Measurements from ENCODE around the gene CNMD. TPM values are rescaled to one million over a fixed set of nuclear protein-coding genes. Genes with fewer than 3 reads are reported as not detected.
A peak's percentile ranks its signal among the peaks of the same experiment; 100 is the strongest.

The CNMD gene
- total and polyA plus RNA-seq, 2 of the 8 experiments (the other 6 are each of a cell fraction or from before 2014, with no cell fraction given), result 87.4 to 113 TPM

GRCh38 chr13:52787235-52787634 lies 47.6 kb upstream of the CNMD start:
- Histone ChIP-seq H3K79me1 (ENCODE audit: low read depth, low read length) (no peaks in the 10 kb centered on the region), H3K56ac (replicated peaks; ENCODE audit: insufficient read length, low read depth, low read length) (no peak overlapping the region), H4K8ac (ENCODE audit: extremely low read depth, insufficient read depth, low read length) (no peak overlapping the region), H4K5ac (ENCODE audit: insufficient read length, low read depth, low read length) (no peak overlapping the region), H3K9me3 (ENCODE audit: insufficient read depth in 2 of 2, low read depth in 1 of 2, low read length in 1 of 2) (no peaks in the 10 kb centered on the region), H3K9ac (replicated peaks in 1 of 4; ENCODE audit: extremely low read depth in 1 of 4, low read depth in 3 of 4, low read length in 3 of 4) (no peak overlapping the region), H2AFZ (ENCODE audit: low read length) (0 out of 2 replicates have a peak overlapping the region, but pooled peaks have one; percentile 5), H2BK15ac (ENCODE audit: low read length) (no peak overlapping the region), H2BK12ac (ENCODE audit: low read depth, low read length) (no peak overlapping the region; the same call in 1 of the 2 replicates), H2BK20ac (ENCODE audit: low read length) (peak overlapping the region; percentile 69; the same call in 1 of the 2 replicates), H3K18ac (ENCODE audit: extremely low read depth, low read length) (no peak overlapping the region), H3K4me2 (ENCODE audit: insufficient read depth in 1 of 2, low read depth in 2 of 2, low read length in 2 of 2) (no peak overlapping the region), H3K27ac (ENCODE audit: low read depth, low read length) (no peak overlapping the region), H3K4me1 (replicated peaks in 1 of 4; ENCODE audit: control insufficient read depth in 3 of 4, insufficient read depth in 4 of 4, low read length in 3 of 4) (peaks cover 0 to 4% (median 0%) of the 10 kb centered on the region in 4 experiments; a peak in 1 of 7 replicates), H3K14ac (ENCODE audit: insufficient read length) (no peak overlapping the region), H3K36me3 (ENCODE audit: control insufficient read depth in 2 of 4, insufficient read depth in 4 of 4, low read length in 3 of 4) (no peaks in the 10 kb centered on the region), H4K91ac (replicated peaks; ENCODE audit: insufficient read length, low read length) (no peak overlapping the region), H3K4ac (replicated peaks; ENCODE audit: insufficient read length, low read depth, low read length) (no peak overlapping the region), H3K27me3 (replicated peaks in 1 of 4; ENCODE audit: control insufficient read depth in 3 of 4, extremely low read depth in 1 of 4, insufficient read depth in 3 of 4, low read length in 3 of 4) (no peaks in the 10 kb centered on the region), H3K79me2 (ENCODE audit: control insufficient read depth in 1 of 2, insufficient read depth in 2 of 2, low read length in 2 of 2) (no peaks in the 10 kb centered on the region), H2AK5ac (ENCODE audit: low read depth, low read length) (no peak overlapping the region), H3K23ac (ENCODE audit: insufficient read length) (no peak overlapping the region), H4K20me1 (replicated peaks in 1 of 2; ENCODE audit: control insufficient read depth in 1 of 2, insufficient read depth in 2 of 2, low read length in 2 of 2) (no peaks in the 10 kb centered on the region), H3K4me3 (ENCODE audit: extremely low read depth in 1 of 4, insufficient read depth in 2 of 4, low read depth in 3 of 4, low read length in 4 of 4) (no peak overlapping the region), H2BK5ac (ENCODE audit: low read depth, low read length) (no peak overlapping the region), H3K23me2 (ENCODE audit: low read depth, low read length) (no peaks in the 10 kb centered on the region), H2BK120ac (replicated peaks; ENCODE audit: low read depth, low read length) (no peak overlapping the region)
- ChIA-PET CTCF (ENCODE audit: partially characterized antibody) (interaction anchor here (1.4 kb wide), 2 partner anchors 21 to 122 kb away, joined by 3 to 4 read pairs; no protein-coding TSS in a partner anchor), POLR2A (ENCODE audit: partially characterized antibody) (no interaction called here)
- FAIRE-seq (no peak), DNase-seq (ENCODE audit: low read depth in 1 of 2, low spot score in 2 of 2) (no peak)
- TF ChIP-seq NRF1 (IDR thresholded peaks at IDR 0.05; ENCODE audit: low read depth, low read length), result no peak
- no peak for TF ChIP-seq ATF3 (IDR thresholded peaks at IDR 0.05; ENCODE audit: insufficient read depth, low read depth, low read length)
- no peak for TF ChIP-seq TBP (IDR thresholded peaks at IDR 0.05; ENCODE audit: low read depth, low read length)
- no peak for TF ChIP-seq YY1 (IDR thresholded peaks at IDR 0.05; ENCODE audit: low read depth, low read length)
- no peak for TF ChIP-seq EGR1 (IDR thresholded peaks at IDR 0.05; ENCODE audit: borderline replicate concordance, low read depth, low read length)
- no peak for TF ChIP-seq SP2 (IDR thresholded peaks at IDR 0.05; ENCODE audit: low read length)
- no peak for TF ChIP-seq CTBP2 (IDR thresholded peaks at IDR 0.05; ENCODE audit: borderline replicate concordance, insufficient read depth, insufficient read length, low read length)
- TF ChIP-seq HDAC6 (IDR thresholded peaks at IDR 0.05; ENCODE audit: low read depth, low read length), result no peak
- TF ChIP-seq EP300 (IDR thresholded peaks at IDR 0.05; ENCODE audit: borderline replicate concordance in 1 of 2, low read depth in 2 of 2, low read length in 2 of 2), result no peak
- TF ChIP-seq RFX5 (IDR thresholded peaks at IDR 0.05; ENCODE audit: borderline replicate concordance, low read depth, low read length), result no peak
- no peak for TF ChIP-seq HDAC2 (IDR thresholded peaks at IDR 0.05; ENCODE audit: borderline replicate concordance in 1 of 2, low read depth in 2 of 2, low read length in 2 of 2)
- no peak for TF ChIP-seq GABPA (IDR thresholded peaks at IDR 0.05; ENCODE audit: borderline replicate concordance, insufficient read depth, low read length)
- WGBS, 2 experiments (ENCODE audit: extremely low coverage in 1 of 2, insufficient coverage in 1 of 2, insufficient read length in 1 of 2, insufficient replicate concordance in 2 of 2, low coverage in 1 of 2, low lambda C conversion rate in 2 of 2, missing lambda C conversion rate in 1 of 2), result 88% methylated on average over 2 of the region's 2 CpGs; no CpG with 5 or more reads in 1 of the 2 experiments

All from H1 (cell line).